Measurements from ENCODE around the gene GCAT. TPM values are rescaled to one million over a fixed set of nuclear protein-coding genes. Genes with fewer than 3 reads are reported as not detected.

Gene GCAT
- total and polyA plus RNA-seq, 2 experiments from 2014 or later, result 20.2 to 40.0 TPM

DNA sequence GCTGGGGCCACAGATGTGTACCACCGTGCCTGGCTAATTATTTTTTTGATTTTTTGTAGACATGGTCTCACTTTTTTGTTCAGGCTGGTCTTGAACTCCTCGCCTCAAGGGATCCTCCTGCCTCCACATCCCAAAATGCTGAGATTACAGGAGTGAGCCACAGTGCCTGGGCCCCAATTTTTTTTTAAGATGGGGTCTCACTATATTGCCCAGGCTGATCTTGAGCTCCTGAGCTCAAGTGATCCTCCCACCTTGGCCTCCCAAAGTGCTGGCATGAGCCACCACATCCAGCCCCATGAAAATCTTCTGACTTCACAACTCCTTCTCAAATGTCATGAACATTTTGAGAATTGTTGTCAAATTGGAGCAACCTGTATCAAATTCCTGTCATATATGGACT, 38.7 kb downstream of the GCAT start:
- 100% methylated on average over 2 of the region's 2 CpGs for WGBS (ENCODE audit: low lambda C conversion rate, missing lambda C conversion rate)
- Histone ChIP-seq H3K36me3 (replicated peaks; ENCODE audit: insufficient read depth, low read depth) (peaks cover 3% of the 10 kb centered on the region), H3K79me2 (peaks cover 49% of the 10 kb centered on the region), H3K9me2 (replicated peaks; ENCODE audit: insufficient read depth) (no peaks in the 10 kb centered on the region), H3K4me3 (no peak overlapping the region), H3K4me2 (no peak overlapping the region), H3K4me1 (ENCODE audit: insufficient read depth) (peaks cover 25% of the 10 kb centered on the region), H2AFZ (no peak overlapping the region), H3K27me3 (no peaks in the 10 kb centered on the region), H3K9me3 (ENCODE audit: low read depth) (no peaks in the 10 kb centered on the region), H3K27ac (no peak overlapping the region), H4K20me1 (ENCODE audit: insufficient read depth, poor library complexity, severe bottlenecking) (no peaks in the 10 kb centered on the region)
- DNase-seq (ENCODE audit: low spot score), result no peak
- no peak for TF ChIP-seq EZH2phosphoT487 (IDR thresholded peaks at IDR 0.05; ENCODE audit: low read depth, severe bottlenecking, unreplicated experiment)
- no peak for TF ChIP-seq EZH2 (IDR thresholded peaks at IDR 0.05; ENCODE audit: borderline replicate concordance)
- TF ChIP-seq, protein P1, sequence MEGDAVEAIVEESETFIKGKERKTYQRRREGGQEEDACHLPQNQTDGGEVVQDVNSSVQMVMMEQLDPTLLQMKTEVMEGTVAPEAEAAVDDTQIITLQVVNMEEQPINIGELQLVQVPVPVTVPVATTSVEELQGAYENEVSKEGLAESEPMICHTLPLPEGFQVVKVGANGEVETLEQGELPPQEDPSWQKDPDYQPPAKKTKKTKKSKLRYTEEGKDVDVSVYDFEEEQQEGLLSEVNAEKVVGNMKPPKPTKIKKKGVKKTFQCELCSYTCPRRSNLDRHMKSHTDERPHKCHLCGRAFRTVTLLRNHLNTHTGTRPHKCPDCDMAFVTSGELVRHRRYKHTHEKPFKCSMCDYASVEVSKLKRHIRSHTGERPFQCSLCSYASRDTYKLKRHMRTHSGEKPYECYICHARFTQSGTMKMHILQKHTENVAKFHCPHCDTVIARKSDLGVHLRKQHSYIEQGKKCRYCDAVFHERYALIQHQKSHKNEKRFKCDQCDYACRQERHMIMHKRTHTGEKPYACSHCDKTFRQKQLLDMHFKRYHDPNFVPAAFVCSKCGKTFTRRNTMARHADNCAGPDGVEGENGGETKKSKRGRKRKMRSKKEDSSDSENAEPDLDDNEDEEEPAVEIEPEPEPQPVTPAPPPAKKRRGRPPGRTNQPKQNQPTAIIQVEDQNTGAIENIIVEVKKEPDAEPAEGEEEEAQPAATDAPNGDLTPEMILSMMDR (IDR thresholded peaks at IDR 0.05; ENCODE audit: poor library complexity), result no peak

DNA sequence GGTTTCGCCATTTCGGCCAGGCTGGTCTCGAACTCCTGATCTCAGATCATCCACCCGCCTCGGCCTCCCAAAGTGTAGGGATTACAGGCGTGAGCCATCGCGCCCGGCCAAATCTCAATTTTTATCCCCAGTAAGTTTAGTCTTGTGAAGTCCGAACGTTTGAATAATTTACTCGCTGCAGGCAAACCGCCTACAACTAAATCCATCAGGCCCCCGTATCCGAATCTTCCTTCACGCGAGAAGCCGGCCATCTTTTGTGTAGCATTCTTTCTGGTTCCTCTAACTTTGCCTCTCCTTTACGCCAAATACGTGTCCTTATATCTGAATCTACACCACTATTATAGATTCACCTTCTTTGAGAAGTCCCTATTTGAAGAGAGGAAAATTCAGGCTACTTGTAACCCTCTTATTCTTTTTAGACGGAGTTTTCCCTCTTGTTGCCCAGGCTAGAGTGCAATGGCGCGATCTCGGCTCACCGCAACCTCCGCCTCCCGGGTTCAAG, 40.9 kb downstream of the GCAT start:
- H2AFZ ChIP-seq, result peak overlapping the region; percentile 62

DNA sequence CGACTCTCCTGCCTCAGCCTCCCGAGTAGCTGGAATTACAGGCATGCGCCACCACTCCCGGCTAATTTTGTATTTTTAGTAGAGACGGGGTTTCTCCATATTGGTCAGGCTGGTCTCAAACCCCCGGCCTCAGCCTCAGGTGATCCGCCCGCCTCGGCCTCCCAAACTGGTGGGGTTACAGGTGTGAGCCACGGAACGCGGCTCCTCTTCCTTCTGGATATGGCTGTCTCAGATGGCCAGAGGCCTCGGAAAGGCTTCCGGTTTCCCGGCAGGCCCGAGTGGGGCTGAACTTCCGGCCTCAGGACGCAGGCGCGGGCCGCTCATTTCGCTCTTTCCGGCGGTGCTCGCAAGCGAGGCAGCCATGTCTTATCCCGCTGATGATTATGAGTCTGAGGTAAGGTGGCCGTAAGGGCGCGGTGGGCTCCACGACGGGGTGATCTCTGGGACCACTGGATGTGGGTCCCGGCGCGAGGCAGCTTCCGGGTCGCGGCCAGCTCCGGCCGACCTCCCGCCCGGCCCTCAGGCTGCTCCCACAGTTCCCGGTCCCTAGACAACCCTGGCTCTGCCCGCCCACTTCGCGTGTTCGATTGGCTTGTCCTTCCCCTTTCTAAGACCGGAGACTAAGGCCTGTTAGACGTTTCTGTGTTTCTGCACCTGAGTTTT, 41.5 kb downstream of the GCAT start, which contains the start of gene EIF3L:
Gene EIF3L (plus strand): TSS at position 331 of the 663 bp plus-strand sequence. CDS start 31 bp downstream, at position 362.
- WGBS (ENCODE audit: low lambda C conversion rate, missing lambda C conversion rate), result 1% methylated on average over 49 of the region's 49 CpGs
- H3K4me2 ChIP-seq, result peak within 1 kb of the TSS; percentile 96
- no peaks in the 10 kb centered on the region for H4K20me1 ChIP-seq (ENCODE audit: insufficient read depth, poor library complexity, severe bottlenecking)
- peak within 1 kb of the TSS; percentile 67 for H2AFZ ChIP-seq
- H3K9me2 ChIP-seq (replicated peaks; ENCODE audit: insufficient read depth), result no peaks in the 10 kb centered on the region
- H3K36me3 ChIP-seq (replicated peaks; ENCODE audit: insufficient read depth, low read depth), result peaks cover 3% of the 10 kb centered on the region
- H3K27ac ChIP-seq, result peak within 1 kb of the TSS; percentile 96
- no peaks in the 10 kb centered on the region for H3K9me3 ChIP-seq (ENCODE audit: low read depth)
- peak; percentile 96 for DNase-seq (ENCODE audit: low spot score)
- no peaks in the 10 kb centered on the region for H3K27me3 ChIP-seq
- TF ChIP-seq EZH2phosphoT487 (IDR thresholded peaks at IDR 0.05; ENCODE audit: low read depth, severe bottlenecking, unreplicated experiment), result no peak
- no peak for TF ChIP-seq EZH2 (IDR thresholded peaks at IDR 0.05; ENCODE audit: borderline replicate concordance)
- TF ChIP-seq, protein P1 (IDR thresholded peaks at IDR 0.05; ENCODE audit: poor library complexity), result no peak
- H3K4me1 ChIP-seq (ENCODE audit: insufficient read depth), result peaks cover 16% of the 10 kb centered on the region
- H3K4me3 ChIP-seq, result peak within 1 kb of the TSS; percentile 50
- peaks cover 56% of the 10 kb centered on the region for H3K79me2 ChIP-seq

More for the DNA sequence above, 40.9 kb downstream of the GCAT start:
- no peak for DNase-seq (ENCODE audit: low spot score)
- WGBS (ENCODE audit: low lambda C conversion rate, missing lambda C conversion rate), result 37% methylated on average over 27 of the region's 27 CpGs
- Histone ChIP-seq H3K36me3 (replicated peaks; ENCODE audit: insufficient read depth, low read depth) (peaks cover 3% of the 10 kb centered on the region), H3K79me2 (peaks cover 50% of the 10 kb centered on the region), H3K27ac (peak overlapping the region; percentile 96), H3K9me2 (replicated peaks; ENCODE audit: insufficient read depth) (no peaks in the 10 kb centered on the region), H3K4me1 (ENCODE audit: insufficient read depth) (peaks cover 16% of the 10 kb centered on the region), H3K27me3 (no peaks in the 10 kb centered on the region), H3K9me3 (ENCODE audit: low read depth) (no peaks in the 10 kb centered on the region), H4K20me1 (ENCODE audit: insufficient read depth, poor library complexity, severe bottlenecking) (no peaks in the 10 kb centered on the region), H3K4me2 (peak overlapping the region; percentile 78), H3K4me3 (peak overlapping the region; percentile 42)
- TF ChIP-seq EZH2phosphoT487 (IDR thresholded peaks at IDR 0.05; ENCODE audit: low read depth, severe bottlenecking, unreplicated experiment) (no peak), EZH2 (IDR thresholded peaks at IDR 0.05; ENCODE audit: borderline replicate concordance) (no peak)
- TF ChIP-seq, protein P1 (IDR thresholded peaks at IDR 0.05; ENCODE audit: poor library complexity), result no peak
